NOMO-1 treated with dmso at 0.1 percent for 144 hours (cell line): ENCODE measurements around the gene OR5K2.
A peak's percentile ranks its signal among the peaks of the same experiment; 100 is the strongest.

Source experiments
- DNase-seq: peaks from one replicate; lab custom pipeline; 2025; ENCODE audit not compliant: unreplicated experiment; lab: John Stamatoyannopoulos, UW

The OR5K2 gene

DNA sequence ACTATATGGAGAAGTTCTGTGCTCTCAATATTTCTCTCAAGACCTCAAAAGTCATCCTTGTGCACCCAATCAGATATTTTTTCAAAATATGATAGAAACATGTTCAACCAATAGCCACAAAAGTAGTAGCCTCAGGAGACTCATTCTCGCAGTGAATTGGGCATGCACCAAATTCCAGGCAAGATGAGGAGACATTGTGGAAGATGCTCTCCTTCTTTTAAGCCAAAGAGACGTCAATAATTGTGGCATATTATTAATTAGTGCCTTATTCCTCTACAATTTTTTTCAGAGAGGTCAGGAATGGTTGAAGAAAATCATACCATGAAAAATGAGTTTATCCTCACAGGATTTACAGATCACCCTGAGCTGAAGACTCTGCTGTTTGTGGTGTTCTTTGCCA lies at the start of gene OR5K2:
Gene OR5K2, plus strand, starts transcription at position 301 of the 400 bp plus-strand sequence. Its CDS starts 0 bp downstream, at position 301.
- DNase-seq = no peak

DNA sequence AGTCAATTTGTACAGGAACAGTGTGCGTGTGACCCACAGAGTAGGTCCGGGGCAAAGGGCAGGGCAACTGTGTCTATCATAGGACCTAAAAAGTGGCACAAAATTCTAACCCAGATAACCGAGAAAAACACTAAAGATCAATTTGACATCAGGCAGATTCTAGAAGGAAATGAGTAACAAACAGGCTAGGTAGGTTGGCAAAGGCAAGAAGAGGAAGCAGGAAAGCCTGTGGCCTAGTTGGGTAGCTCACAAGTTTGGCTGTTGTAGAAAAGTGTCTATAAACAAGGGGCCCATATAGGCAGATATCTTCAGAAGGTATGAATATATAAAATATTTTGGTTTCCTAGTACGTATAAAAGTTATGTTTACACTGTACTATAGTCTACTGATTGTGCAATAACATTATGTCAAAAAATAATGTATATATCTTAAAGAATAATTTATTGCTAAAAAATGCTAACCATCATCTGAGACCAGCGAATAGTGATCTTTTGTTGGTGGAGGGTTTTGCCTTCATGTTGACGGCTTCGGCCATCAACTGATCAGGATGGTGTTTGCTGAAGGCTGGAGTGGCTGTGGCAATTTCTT lies 47.8 kb upstream of the OR5K2 start:
- DNase-seq = no peak

DNA sequence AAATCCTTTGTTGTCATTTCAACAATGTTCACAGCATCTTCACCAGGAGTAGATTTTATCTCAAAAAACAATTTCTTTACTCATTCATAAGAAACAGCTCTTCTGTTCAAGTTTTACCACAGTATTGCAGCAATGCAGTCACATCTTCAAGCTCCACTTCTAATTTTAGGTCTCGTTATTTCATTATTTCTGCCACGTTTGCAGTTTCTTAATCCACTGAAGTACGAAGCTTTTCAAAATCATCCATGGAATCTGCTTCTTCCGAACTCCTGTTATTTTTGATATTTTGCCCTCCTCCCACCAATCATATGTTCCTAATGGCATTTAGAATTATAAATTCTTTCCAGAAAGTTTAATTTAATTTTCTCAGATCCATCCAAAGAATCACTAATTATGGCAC lies 47.1 kb upstream of the OR5K2 start:
- DNase-seq = no peak

DNA sequence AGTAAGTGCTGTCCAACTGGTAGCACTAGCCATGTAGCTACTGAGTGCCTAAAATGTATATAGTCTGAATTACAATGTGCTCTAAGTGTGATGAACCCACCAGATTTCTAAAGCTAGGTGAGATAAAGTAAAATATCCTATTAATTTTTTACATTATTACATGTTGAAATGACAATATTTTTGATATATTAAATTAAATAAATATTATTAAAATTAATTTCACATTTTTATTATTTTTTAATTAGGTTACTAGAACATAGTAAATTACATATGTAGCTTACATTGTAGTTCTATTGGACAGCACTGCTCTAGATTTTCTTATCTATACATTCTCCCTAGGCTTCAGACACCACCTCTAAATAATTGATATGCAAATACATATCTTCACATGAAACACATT lies 43.7 kb upstream of the OR5K2 start:
- no peak for DNase-seq

DNA sequence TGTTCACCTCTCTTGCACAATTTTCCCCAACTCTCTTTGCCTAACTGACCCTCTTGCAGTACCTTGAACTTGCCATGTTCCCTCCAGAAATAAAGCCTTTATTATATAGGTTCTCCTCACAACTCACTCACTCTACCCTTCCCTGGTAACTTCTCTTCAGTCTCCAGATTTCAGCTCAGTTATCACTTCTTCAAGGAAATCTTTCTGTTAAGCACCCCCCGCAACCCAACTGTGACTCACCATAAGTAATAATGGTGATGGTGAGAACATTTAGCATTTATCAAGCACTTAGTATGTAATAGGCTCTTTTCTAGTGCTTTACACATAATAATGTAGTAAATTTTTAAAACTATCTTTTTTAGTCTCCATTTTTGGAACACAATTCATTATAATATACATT lies 42.6 kb upstream of the OR5K2 start:
- no peak for DNase-seq

DNA sequence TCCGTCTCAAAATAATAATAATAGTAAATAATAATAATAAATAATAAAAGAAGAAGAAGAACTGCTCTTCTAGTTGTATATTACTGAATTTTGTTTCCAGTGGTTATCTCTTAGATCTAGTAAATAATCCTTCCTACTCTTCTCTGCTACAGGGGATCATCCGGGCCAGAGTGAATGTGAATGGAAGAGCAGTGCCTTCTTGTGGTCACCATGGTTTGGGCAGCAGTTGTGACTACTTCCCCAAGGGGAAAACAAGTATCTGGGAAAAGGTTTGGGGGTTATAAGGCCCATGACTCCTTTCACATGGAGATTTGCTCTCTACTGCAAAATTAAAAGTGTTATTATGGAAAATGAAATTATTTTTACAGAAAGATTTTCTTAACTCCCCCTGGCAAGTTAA lies 39.9 kb upstream of the OR5K2 start:
- no peak for DNase-seq

DNA sequence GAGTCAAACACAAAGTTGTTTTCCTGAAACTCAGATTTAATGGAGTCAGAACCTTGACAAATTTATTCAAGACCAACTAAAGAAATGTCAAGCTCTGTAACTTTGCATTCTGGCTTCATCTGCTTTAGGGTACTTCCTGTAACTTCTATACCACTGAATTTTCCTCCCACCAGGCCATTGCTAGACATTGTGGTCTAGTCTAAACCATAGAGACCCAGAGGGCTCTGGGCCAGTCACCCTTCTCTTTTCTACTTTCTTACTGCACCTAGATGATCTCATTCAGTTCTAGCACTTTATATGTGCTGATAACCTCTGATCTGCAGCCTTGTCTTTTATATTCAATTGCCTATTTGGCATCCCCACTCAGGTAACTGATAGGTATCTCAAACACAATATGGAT lies 37.3 kb upstream of the OR5K2 start:
- no peak for DNase-seq

DNA sequence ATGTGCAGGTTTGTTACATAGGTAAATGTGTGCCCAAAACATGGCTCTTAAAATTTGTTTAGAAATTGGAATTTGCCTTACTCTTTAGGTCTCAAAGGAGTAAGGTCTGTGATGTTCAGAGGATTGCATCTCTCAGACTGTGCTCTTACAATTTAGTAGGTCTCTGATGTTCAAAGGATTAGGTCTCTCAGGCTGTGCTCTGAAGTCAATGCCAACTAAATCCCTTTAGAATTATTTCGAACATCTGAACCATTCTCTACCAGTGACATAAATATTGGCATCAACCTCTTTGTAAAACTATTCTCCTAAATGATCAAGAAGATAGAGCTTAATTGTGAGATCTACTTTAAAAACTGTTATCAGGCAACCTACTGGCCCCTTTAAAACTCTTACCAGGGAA lies 34.6 kb upstream of the OR5K2 start, which contains the start of gene OR5K1:
Gene OR5K1, plus strand, starts transcription at position 301 of the 400 bp plus-strand sequence. CDS start 6,376 bp downstream, outside the sequence.
- no peak for DNase-seq

DNA sequence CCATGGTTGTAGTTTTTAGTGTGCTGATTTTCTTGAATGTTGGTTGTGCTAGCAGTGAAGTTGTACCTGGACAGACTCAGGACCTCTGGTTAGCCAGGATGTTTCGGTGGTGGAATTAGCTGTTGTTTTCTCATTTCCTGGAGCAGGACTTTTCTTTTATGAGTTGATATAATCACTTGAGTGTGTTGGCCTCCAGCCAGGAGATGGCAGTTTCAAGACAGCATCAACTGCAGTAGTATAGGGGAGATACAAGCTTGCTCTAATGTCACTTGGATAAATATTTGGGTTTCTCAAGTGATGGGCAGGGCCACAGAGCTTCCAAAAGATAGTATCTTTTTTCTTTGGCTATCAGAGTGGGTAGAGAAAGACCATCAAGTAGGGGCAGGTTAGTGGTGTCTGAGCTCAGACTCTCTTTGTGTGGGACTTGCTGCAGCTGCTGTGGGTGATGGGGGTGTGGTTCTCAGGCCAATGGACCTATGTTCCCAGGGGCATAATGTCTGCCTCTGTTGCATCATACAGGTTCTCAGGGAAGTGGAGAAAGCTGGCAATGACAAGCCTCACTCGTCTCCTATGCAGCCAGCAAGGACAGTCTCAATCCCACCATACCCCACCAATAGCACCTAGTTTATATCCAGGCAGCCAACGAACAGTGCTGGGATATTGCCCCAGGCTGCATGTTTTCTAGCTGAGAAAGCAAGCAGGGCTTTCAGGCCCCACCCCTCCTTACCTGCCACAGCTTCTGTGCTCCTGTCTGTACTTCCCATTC lies 14.6 kb upstream of the OR5K2 start:
- DNase-seq = no peak

DNA sequence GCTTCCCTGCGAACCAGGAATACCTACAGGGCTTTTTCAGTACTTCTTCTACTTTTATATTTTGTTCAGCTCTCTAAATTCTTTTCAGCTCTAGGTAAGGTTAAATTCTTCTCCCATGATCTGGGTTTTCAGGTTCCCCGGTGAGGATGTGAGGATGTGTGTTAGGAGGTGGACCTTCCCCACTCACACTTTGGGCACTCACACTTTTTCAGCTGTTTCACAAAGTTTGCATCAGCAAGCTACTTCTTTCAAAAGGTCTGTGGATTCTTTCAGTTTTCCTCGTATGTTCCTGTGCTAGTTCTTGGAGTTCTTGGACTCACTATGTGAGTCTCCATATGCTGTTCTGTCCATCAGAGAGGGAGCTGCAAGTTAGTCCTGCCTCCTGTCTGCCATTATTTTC lies 13.9 kb upstream of the OR5K2 start:
- DNase-seq = no peak

DNA sequence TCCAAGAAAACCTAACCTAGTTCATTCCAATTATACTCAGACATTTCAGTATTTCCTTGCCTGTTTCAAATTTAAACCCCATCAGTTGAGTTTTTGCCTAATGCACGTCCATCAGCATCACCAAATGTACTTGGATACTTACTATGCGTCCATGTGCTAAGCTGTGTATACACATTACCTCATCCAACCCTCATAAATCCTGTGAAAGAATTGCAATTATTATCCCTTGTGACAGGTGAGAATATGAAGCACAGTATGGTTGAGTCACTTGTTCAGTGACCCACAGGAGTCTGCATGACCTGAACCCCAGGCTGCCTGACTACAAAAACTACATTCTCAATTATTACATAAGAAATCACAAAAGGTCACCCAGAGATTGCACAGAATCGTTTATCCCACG lies 2.5 kb downstream of the OR5K2 start:
- no peak for DNase-seq

DNA sequence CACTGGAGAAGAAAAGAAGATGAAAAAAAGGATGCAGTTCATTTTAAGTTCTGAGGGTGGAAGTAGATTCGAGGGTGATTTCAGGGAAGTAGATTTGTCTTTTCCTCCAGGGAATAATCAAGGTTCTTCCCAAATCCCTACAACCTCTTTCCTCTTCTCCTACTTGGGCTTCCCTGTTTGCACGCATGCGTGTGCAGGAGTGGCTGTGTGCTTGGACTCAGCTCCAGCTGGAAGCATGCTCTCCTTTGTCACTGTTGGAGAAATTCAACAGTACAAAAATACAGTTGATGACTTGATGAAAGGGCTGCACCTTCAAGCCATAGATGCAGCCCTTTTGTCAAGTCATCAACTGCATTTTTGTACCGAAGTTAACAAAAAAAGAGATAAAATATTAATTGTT lies 3.8 kb downstream of the OR5K2 start:
- DNase-seq = no peak

DNA sequence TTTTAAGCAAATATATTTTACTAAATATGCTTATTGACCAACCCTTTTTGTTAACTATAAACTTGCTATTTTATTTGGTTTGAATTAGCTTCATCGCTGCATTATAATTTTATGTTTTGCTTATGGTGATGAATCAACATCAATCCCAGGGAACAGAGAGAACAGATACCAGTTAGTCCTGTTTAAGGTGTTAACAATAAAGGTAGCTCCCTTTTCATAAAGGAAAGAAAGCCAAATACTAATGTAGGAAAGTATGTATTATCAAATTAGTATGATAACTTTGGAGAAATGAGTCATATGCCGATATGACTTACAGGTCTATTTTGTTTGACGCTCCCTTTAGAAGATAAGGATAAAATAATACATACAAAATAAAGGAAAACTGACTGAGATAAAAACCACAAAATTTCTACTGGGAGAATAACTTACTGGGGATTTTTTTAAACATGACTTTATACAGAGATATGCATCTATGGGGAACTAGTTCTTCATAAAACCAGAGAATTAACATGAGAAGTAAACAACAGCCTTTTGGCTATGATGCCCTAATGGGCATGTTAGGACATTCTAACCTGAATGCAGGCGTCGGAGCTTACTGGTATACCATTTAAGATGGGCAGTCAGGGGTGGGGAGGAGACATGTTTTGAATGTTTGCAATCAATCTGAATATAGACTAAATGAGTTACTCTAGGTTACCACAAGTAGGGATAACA lies 4.5 kb downstream of the OR5K2 start:
- DNase-seq = no peak

DNA sequence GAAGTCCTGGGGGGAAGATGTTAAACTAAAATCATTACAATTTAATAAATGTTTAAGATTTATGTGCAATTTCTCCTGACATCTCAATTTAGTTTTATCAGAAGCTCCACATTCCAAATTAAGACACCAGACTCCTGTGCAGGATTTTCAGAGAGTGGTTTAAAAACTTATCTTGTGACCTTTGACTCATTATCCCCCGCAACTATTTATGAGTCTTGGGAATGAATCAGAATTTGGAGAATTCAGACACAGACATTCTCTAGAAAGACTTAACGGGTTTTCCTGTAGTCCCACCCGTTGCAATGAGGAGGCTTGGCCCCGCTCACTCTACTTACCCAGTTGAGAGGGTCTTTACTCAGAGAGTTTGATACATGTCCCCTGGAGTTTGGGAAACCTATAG lies 7.1 kb downstream of the OR5K2 start:
- no peak for DNase-seq

DNA sequence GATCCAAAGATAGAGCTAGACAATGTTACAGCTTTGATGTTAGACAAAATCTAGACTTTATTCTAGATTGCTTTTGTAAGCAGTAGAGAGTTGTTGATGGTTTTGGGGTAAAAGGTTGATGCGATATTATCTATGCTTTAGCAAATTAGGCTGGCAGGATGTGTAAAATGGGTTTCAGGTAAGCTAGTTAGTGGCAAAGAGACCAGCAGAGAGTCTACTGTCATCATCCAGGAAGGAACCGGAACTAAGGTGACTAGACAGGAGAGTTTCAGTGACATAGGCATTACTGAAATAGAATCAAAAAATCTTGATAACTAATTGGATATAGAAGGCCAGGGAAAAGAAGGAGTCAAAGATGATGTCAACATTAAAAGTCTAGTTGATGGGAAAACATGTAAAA lies 11.1 kb downstream of the OR5K2 start:
- no peak for DNase-seq

DNA sequence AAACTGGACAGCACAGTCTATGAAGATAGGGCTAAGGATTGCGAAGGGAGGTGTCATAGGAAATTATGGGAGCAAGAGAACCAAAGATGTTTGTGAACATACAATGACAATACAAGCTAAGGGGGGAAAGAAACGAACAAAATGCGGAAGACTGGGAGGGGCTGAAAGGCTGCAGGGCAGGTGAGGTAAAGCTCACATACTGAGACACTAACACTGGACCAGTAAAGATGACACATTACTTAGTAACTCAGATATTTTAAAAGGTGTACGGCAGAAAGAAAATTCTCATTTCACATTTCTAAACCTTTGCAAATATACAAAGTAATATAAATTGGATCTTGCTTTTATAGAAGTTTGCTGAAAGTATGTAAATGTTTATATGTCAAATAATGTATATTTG lies 15.1 kb downstream of the OR5K2 start:
- no peak for DNase-seq

DNA sequence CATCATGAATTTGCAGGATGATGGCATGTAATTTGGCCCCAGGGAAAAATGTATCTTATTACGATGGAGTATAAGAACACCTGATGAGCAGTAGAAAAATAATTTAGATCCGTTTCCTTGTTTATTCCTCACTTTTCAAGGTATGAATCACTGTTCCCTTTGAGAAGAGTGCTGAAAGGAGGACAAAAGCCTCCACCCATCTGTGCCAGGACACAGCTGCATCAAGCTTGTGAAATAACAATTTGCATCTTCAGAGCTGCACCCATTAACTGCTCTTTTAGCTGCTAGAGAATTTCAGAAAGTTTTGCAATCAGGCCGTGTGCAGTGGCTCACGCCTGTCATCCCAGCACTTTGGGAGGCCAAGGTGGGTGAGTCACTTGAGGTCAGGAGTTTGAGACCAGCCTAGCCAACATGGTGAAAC lies 15.6 kb downstream of the OR5K2 start:
- peak; percentile 93 for DNase-seq

DNA sequence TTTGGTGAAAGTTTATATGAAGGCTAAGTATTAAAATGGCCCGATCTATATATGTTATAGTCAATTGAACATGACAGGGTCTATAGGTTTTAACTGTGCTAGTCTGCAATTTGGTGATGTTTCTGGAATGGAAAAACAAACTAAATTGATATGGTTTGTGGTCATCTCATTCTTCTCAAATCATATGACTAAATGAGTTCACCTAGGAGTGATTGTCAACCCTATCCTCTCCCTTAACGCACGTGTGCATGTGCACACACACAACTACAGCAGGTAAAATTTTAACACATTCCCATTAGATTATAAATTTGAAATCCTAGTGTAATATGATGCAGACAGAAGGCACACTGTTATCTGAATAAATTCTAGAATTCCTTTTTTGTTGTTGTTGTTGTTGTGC lies 16.3 kb downstream of the OR5K2 start:
- no peak for DNase-seq

DNA sequence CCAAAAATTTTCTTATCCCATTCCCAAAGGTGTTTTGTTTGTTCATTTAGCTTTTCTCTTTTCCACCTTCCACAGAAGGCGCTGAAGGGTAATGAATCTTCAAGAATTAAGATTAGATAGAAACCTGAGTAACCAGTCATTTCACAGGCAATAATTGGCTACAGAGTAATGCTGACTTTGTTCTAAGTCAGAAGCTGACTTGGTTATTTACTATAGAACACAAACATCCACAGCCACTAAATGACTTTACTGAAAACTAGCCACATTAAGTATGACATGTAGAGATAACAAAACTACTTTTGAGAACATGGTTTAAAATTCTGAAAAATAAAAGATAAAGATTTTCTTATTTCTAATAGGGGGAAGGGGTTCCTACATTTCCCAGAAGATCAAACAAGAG lies 17.5 kb downstream of the OR5K2 start:
- no peak for DNase-seq

DNA sequence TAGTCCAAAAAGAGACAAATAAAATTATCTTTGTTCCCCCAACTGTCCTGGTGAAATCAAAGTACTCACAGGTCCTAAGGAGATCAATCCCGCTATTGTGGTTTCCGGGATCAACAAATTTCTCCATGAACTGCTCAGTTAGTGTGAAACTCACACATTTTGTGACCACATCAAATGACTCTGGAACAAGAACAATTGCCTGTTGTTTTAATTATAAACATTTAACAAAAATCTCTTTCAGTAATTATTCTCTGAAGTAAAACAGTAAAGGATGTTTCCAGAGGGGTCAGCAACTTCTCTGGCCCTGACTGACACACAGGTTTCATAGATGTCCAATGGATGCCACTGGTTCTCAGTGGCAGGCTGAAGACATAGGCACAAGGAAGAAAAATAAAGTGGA lies 21.3 kb downstream of the OR5K2 start:
- no peak for DNase-seq

DNA sequence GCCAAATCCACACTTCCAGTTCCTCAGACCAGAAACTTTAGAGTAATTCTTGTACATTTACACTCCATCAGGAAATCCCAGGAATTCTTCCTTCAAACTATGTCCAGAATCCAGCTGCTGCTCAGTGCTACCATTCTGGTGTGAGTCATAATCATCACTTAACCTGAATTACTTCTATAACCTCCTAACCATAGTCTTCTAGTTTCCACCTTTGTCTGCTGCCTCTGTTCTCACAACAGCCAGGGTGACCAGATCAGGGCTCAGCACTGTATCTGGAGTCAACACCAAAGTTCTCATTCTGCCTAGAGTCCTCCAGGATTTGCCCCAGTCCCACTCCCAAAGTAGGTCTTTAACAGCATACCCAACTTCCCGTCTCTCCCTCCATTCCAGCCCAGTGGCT lies 21.9 kb downstream of the OR5K2 start:
- DNase-seq = no peak

DNA sequence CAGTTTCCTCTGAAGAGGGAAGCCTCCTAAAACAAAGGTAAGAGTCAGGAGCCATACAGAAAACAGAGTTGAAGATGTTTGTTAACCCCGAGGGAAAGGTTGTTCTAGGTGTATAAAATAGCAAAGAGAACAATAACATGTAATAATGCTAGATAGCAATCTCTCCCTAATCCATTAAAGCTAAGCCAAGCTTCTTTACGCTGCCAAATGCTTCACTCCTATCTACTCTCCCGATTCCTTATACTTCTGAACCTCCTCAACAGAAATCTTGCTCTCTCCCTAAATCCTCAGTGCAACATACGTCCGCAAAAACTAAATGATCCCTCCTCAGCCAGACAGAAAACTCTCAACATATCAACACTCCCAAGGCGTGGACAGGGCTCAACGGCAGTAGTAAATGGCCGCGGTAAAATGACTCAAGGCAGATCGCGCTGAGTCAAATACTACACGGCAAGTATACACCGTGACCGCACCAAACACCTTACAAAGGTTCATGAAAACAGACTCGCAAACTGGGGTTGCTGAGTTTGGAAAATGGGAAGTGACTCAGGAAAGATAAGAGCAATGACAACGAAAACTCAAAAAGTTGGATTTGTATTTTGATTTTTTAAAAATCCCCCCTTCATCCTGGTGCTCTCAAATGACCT lies 24.5 kb downstream of the OR5K2 start:
- DNase-seq = peak; percentile 6
